Measurements from ENCODE around the gene INTS1. TPM values are rescaled to one million over a fixed set of nuclear protein-coding genes. Genes with fewer than 3 reads are reported as not detected.

INTS1 gene
- total RNA-seq, 4 donors from 2014 or later: 45.7 to 96.5 (median 75.8) TPM

DNA sequence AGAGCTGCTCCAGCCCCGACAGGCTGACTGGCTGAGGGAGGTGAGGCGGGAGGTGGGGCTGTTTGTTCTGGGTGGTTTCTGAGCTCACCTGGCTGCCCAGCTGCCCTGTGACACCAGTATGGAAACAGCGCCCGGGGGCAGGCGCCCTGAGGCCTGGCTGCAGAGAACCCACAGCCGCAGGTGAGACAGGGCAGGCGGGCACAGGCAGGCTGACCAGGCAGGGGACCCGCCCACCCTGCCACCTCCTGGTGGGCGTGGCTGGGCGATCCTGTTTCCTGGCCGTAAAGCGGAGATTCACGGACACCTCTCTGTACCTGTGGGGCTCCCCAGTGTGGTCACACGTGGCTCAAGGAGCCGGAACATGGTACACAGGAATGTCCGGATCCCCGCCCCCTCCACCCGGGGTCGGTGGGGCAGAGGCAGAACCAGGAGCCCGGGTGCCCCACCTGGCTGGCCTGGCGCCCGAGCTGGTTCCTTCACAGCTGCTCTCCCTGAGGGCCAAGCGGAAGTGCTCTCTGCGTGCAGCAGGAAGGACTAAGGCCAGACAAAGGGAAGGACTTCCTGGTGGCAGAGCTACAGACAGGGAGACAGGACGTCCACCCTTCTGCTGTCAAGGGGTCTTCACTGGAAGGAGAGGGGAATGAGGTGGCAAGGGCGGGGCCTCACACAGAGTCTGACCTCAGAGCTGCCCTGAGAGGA lies 48.8 kb downstream of the INTS1 start:
- peaks cover 74% of the 10 kb centered on the region for H3K4me1 ChIP-seq
- no peak for DNase-seq (ENCODE audit: low spot score in 2 of 2)
- H3K4me3 ChIP-seq: peak overlapping the region; percentile 35

DNA sequence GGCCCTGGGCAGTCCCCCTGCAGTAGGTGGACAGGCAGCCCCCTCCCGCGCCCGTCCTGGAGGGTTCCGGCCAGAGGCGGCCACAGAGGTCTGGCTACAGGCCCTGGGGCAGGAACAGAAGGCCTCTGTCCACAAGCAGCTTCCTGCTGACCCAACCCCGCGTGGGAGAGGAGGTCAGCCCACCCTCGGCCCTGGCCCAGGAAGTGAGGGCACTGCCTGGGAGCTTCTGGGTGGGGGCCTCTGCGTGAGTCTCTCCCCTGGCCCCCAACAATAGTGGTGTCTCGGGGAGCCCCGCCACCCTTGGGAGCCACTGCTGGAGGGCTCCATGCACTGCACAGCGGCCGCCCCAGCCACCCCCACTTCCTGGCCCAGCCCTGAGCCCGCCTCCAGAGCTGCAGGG lies 49.6 kb downstream of the INTS1 start:
- 57% methylated on average over 4 of the region's 14 CpGs for WGBS
- H3K4me1 ChIP-seq: peaks cover 67% of the 10 kb centered on the region
- H3K27ac ChIP-seq: no peak overlapping the region
- H3K4me3 ChIP-seq: peak overlapping the region; percentile 35
- no peaks in the 10 kb centered on the region for H3K36me3 ChIP-seq
- no peaks in the 10 kb centered on the region for H3K9me3 ChIP-seq
- no peaks in the 10 kb centered on the region for H3K27me3 ChIP-seq
- DNase-seq (ENCODE audit: low spot score in 2 of 2): no peak
- no peak for TF ChIP-seq POLR2A (IDR thresholded peaks at IDR 0.05)
- TF ChIP-seq, protein P1, sequence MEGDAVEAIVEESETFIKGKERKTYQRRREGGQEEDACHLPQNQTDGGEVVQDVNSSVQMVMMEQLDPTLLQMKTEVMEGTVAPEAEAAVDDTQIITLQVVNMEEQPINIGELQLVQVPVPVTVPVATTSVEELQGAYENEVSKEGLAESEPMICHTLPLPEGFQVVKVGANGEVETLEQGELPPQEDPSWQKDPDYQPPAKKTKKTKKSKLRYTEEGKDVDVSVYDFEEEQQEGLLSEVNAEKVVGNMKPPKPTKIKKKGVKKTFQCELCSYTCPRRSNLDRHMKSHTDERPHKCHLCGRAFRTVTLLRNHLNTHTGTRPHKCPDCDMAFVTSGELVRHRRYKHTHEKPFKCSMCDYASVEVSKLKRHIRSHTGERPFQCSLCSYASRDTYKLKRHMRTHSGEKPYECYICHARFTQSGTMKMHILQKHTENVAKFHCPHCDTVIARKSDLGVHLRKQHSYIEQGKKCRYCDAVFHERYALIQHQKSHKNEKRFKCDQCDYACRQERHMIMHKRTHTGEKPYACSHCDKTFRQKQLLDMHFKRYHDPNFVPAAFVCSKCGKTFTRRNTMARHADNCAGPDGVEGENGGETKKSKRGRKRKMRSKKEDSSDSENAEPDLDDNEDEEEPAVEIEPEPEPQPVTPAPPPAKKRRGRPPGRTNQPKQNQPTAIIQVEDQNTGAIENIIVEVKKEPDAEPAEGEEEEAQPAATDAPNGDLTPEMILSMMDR (IDR thresholded peaks at IDR 0.05): no peak
- no peak for TF ChIP-seq EP300 (IDR thresholded peaks at IDR 0.05)
- no peak for TF ChIP-seq POLR2AphosphoS5 (IDR thresholded peaks at IDR 0.05)

More for the DNA sequence above, 48.8 kb downstream of the INTS1 start:
- Histone ChIP-seq H3K36me3 (no peaks in the 10 kb centered on the region), H3K27me3 (no peaks in the 10 kb centered on the region), H3K9me3 (no peaks in the 10 kb centered on the region), H3K27ac (no peak overlapping the region)
- no peak for TF ChIP-seq EP300 (IDR thresholded peaks at IDR 0.05)
- no peak for TF ChIP-seq POLR2A (IDR thresholded peaks at IDR 0.05)
- no peak for TF ChIP-seq POLR2AphosphoS5 (IDR thresholded peaks at IDR 0.05)
- TF ChIP-seq, protein P1 (IDR thresholded peaks at IDR 0.05): no peak
- 36% methylated on average over 7 of the region's 26 CpGs for WGBS

DNA sequence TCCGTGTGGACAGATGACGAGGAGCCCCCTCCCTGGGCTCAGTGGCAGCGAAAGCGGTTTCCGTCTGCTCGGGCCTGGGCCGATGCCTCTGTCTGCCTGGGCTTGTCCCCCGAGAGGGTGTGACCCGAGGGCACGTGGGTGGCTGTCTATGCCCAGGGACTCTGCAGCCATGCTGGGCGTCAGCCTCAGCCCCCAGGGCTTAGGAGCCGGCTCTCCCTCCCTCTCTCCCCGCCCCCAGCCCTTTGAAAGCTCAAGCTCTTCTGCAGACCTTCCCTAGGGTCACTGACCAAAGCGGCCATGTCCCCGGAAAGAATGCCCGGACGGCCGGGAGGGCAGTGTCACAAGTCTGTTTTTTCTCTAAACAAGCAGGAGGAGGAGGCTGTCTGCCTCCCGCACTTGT lies 52.0 kb downstream of the INTS1 start:
- 50% methylated on average over 2 of the region's 19 CpGs for WGBS
- TF ChIP-seq EP300 (IDR thresholded peaks at IDR 0.05) (no peak), POLR2A (IDR thresholded peaks at IDR 0.05) (no peak)
- Histone ChIP-seq H3K4me1 (peaks cover 59% of the 10 kb centered on the region), H3K27ac (no peak overlapping the region), H3K27me3 (no peaks in the 10 kb centered on the region), H3K36me3 (no peaks in the 10 kb centered on the region), H3K4me3 (peak overlapping the region; percentile 4), H3K9me3 (no peaks in the 10 kb centered on the region)
- DNase-seq (ENCODE audit: low spot score in 2 of 2): no peak

DNA sequence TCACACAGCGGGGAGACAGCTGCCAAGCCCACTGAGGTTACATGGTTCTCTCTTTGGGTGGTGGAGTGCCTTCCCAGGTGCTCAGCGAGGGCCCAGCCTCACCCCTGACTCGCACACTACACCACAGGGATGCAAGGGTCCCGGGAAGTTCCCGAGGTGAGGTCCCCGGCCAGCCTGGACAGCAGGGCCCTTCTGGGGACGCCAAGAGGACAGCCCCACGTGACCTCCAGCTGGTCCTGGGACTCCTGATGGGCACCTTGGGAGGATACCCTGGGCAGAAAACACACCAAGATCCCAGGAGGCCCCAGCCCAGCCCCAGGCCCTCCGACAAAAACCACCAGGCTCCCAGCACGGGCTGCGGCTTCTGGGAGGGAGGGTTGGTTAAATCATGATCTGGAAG lies 53.2 kb downstream of the INTS1 start:
- Histone ChIP-seq H3K9me3 (no peaks in the 10 kb centered on the region), H3K27ac (no peak overlapping the region), H3K4me3 (no peak overlapping the region), H3K4me1 (peaks cover 51% of the 10 kb centered on the region), H3K36me3 (no peaks in the 10 kb centered on the region), H3K27me3 (no peaks in the 10 kb centered on the region)
- 67% methylated on average over 1 of the region's 11 CpGs for WGBS
- DNase-seq (ENCODE audit: low spot score in 2 of 2): no peak
- TF ChIP-seq POLR2A (IDR thresholded peaks at IDR 0.05): no peak
- TF ChIP-seq, protein P1 (IDR thresholded peaks at IDR 0.05): no peak
- TF ChIP-seq EP300 (IDR thresholded peaks at IDR 0.05): no peak
- TF ChIP-seq POLR2AphosphoS5 (IDR thresholded peaks at IDR 0.05): no peak

DNA sequence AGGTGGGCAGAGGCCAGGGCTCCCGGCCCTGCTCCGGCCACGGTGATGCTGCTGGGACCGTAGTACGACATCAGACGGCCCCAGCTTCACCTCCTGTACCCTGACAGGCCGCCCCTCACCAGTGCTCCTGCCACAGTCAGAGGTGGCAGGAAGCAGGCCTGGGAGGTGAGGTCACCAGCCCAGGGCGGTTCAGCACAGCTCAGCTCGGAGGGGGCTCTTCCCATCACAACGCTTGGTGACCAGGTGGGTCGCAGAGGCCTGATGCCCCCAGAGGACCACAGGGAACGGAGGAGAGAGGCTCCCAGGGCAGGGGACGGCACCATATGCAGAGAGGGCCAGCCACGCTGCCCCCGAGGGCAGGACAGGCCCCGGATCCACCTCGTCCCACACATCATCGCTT lies 53.8 kb downstream of the INTS1 start:
- peaks cover 45% of the 10 kb centered on the region for H3K4me1 ChIP-seq
- no peaks in the 10 kb centered on the region for H3K36me3 ChIP-seq
- no peak overlapping the region for H3K27ac ChIP-seq
- H3K27me3 ChIP-seq: no peaks in the 10 kb centered on the region
- no peaks in the 10 kb centered on the region for H3K9me3 ChIP-seq
- TF ChIP-seq, protein P1 (IDR thresholded peaks at IDR 0.05): no peak
- no peak for TF ChIP-seq POLR2AphosphoS5 (IDR thresholded peaks at IDR 0.05)
- TF ChIP-seq POLR2A (IDR thresholded peaks at IDR 0.05): no peak
- no peak for TF ChIP-seq EP300 (IDR thresholded peaks at IDR 0.05)
- 85% methylated on average over 16 of the region's 18 CpGs for WGBS
- no peak overlapping the region for H3K4me3 ChIP-seq
- no peak for DNase-seq (ENCODE audit: low spot score in 2 of 2)
